HG03378 (cell line): ENCODE results near the gene THOC6.
A peak's percentile ranks its signal among the peaks of the same experiment; 100 is the strongest.

ENCODE experiments used
- ATAC-seq: cut with Tn5 transposase; IDR thresholded peaks from one replicate; pipeline ENCODE4 v1.9.1; 2021; ENCODE audit warnings: mild to moderate bottlenecking, moderate library complexity; ENCODE audit not compliant: unreplicated experiment

THOC6 gene

GRCh38 chr16:2991566-2992261 lies 32.1 kb upstream of the THOC6 start:
- no peak for ATAC-seq

DNA sequence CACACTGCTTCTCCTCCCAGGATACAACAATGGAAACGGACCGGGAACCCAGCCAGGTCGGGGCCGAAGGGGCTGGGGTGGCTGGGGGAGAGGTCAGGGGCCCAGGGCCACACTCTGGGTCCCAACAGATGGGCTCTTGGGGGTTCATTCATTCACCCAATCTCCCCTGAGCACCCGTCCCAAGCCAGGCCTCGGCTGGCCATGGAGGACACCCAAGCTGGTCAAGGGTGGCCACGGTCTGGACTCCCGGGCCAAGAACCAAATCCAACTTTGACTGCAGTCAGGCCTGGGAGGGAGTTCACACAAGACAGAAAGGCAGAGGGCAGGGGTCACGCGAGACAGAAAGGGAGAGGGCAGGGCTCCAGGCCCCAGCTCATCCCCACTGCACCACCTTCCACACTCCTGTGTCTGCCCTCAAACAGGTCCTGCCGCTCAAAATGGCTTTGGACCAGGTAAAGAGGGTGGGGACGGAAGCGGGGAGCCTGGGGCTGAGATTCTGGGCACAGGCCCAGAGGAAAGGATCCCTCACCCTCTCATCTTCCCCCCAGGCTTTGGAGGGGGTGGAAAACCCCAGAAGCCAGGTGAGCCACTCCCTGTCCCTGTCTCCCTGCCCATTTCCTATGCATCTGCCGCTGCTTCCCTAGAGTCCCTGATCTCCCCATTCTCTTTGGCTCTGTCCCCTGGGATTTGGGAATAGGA lies 31.3 kb upstream of the THOC6 start:
- no peak for ATAC-seq

- no peak for ATAC-seq
Measured at GRCh38 chr16:2996298-2996697, 27.5 kb upstream of the THOC6 start.

- no peak for ATAC-seq
Measured at GRCh38 chr16:2999929-3000328, 23.9 kb upstream of the THOC6 start.

- no peak for ATAC-seq
Measured at GRCh38 chr16:3000540-3000939, 23.3 kb upstream of the THOC6 start.

GRCh38 chr16:3001316-3001715 lies 22.5 kb upstream of the THOC6 start:
- no peak for ATAC-seq

DNA sequence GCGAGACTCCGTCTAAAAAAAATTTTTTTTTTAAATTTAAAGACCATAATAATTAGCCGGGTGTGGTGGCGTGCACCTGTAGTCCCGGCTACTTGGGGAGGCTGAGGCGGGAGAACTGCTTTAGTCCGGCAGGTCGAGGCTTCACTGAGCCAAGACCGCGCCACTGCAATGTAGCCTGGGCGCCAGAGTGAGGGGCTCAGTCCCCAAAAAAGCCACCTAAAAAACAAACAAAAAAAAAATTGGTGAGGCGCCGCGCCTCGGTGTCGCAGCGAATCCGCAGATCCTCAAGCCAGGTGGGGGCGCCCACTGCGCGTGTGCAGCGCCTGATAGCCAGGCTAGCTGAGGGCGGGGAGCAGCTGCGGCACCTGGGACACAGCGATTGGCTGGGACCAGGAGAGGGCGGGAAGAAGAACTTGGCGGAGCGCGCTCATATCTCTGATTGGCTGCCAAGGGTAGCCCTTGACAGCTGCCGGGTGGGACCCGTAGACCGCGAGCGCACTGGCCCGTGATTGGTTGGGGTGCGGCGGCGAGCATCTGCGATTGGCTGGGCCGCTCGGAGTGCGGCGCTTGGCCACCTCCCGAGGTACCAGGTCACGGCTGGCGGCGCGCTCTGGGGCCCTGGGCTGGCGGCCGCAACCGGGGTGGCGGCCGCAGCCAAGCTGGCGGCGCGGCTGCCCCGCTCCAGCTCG lies 20.1 kb upstream of the THOC6 start:
- peak; percentile 96 for ATAC-seq

DNA sequence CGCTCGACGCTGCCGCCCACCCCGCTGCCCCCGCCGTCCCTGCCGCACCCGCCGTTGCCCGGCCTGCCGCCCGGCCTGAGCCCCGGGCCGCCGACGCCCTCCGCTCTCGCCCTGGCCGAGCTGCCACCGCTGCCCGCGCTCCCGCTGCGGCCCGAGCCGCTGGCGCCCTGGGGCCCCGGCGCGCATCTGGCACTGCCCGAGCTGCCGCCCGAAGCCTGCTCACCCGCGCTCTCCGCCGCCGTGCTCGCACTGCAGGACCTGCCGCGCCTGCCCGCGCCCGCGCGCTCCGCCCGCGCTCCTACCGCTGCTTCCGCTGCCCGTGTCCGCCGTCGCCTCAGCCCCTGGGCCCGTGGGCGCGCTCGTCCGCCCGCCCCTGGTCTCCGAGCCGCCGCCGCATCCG lies 19.5 kb upstream of the THOC6 start:
- no peak for ATAC-seq

DNA sequence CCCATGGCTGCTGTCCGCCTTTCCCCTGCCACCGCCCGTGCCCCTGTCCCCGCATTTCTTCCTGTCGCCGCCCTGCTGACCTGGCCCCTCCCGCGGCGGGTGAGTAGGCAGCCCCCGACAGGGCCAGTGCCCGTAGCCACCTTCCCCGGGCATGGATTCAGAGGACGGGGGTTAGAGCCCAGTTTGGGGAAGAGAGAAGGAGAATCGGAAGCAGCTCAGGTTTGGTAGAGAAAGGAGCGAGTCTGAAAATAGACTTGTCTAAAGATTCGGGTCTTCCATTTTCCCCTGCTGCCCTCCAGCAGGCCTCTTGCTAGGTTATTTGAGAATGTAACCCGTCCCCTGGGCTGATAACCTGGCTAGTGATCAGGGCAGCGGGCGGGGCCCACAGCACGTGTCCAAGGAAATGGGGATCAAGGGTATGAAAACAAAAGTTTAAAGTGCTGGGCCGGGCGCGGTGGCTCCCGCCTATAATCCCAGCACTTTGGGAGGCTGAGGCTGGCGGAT lies 19.0 kb upstream of the THOC6 start:
- ATAC-seq, result no peak

DNA sequence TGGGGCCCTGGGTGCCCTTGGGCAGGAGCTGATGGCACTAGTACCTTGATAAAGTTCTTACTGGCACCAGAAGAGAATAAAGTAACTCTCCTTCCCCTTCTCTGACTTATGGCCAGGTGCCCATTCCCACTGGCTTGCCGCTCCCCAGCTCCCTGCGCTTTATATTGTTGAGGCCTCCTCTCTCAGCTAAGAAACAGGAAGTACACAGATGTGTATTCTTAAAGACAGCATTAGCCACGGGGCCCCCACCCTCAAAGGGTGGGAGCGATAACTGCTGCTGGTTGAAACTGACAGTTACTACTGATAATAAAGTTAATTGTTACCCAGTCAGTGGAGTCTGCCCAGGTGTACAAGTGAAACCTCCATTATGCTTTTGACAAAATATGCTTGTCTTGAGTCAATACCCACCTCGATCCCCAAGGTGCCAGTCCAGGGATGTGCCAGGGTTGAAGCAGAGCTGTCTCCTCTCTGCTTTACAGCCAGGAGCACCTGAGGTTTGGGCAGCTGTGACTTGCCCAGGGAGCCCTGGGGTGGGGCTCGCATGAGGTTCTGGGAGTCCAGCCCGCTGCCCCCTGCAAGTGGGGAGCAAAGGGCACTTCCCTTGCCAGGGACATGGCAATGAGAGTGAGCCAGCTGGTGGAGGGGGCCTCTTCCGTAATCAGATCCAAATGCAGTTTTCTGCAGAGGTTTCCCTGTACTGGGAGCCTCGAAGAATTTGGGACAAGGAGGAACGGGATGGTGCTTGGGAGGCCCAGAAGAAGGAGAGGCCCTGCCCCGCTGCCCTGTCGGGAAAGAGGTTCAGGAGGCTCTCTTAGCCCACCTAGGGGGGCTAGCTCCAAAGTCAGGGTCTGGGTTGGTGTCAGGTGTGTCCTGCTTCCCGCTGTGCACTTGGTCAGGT lies 16.5 kb upstream of the THOC6 start:
- no peak for ATAC-seq

GRCh38 chr16:3007957-3008689 lies 15.7 kb upstream of the THOC6 start:
- no peak for ATAC-seq

- no peak for ATAC-seq
Measured at GRCh38 chr16:3008690-3009037, 15.2 kb upstream of the THOC6 start.

- no peak for ATAC-seq
Measured at GRCh38 chr16:3009568-3010390, 14.1 kb upstream of the THOC6 start.

DNA sequence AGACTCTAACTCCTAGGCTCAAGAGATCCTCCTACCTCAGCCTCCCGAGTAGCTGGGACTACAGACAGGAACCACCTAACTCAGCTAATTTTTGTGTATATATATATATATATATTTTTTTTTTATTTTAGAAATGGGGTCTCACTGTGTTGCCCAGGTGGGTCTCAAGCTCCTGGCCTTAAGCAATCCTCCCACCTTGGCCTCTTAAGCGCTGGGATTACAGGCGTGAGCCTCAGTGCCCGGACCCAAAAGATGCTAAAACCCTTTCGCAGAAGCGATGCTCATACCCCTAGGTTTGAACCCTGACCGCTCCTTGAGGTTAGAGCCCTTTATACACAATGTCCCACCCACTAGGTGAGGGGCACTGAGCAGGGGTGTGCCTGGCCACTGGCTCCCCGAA lies 13.3 kb upstream of the THOC6 start:
- ATAC-seq, result no peak

DNA sequence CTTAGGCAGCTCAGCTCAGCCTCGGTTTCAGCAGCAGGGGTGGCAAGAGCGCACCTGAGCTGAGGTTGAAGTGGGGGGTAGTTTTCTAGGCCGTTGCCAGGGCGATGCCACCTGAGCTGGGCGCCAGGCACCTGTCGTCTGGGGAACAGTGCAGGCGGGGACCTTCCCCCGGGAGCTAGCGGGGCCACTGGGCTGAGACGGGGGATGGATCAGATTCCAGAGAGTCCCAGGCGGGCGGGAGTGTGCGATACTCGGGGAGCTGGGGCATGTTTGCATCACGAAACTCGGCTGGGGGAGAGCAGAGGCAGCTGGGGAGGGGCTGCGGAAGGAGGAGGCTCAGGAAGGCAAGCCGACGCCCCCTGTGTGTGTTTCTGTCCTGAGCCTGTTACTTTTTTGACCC lies 11.6 kb upstream of the THOC6 start:
- ATAC-seq, result no peak

DNA sequence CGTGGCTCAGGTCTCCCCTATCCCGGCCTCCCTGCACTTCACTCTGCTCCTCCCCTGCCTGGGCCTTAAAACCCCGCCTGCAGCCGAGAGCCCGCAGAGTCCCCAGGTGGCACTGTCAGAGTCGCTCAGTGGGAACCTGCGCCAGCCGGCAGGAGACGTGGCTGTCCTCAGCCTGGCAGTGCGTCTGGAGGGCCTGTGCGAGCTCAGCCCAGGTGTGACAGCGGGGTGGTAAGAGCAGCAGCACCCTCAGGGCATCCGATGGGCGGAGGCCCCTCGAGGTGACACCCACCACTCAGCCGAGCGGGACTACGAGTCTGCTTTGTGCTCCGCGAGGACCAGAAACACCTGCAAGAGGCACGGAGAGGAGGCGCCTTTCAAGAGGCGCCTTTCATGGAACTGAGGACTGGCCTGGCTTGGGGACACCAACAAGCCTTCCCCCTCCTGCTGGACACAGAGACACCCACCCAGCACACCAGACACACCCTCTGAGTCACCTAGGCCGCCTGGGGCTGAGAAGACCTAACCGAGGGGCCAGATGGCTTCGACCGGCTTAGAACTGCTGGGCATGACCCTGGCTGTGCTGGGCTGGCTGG lies 10.9 kb upstream of the THOC6 start, which contains the start of gene CLDN9:
Gene CLDN9, plus strand, starts transcription at position 96 of the 593 bp plus-strand sequence. Its CDS starts 440 bp downstream, at position 536.
- no peak for ATAC-seq

DNA sequence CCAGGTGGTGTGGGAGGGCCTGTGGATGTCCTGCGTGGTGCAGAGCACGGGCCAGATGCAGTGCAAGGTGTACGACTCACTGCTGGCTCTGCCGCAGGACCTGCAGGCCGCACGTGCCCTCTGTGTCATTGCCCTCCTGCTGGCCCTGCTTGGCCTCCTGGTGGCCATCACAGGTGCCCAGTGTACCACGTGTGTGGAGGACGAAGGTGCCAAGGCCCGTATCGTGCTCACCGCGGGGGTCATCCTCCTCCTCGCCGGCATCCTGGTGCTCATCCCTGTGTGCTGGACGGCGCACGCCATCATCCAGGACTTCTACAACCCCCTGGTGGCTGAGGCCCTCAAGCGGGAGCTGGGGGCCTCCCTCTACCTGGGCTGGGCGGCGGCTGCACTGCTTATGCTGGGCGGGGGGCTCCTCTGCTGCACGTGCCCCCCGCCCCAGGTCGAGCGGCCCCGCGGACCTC lies 10.3 kb upstream of the THOC6 start:
- no peak for ATAC-seq

DNA sequence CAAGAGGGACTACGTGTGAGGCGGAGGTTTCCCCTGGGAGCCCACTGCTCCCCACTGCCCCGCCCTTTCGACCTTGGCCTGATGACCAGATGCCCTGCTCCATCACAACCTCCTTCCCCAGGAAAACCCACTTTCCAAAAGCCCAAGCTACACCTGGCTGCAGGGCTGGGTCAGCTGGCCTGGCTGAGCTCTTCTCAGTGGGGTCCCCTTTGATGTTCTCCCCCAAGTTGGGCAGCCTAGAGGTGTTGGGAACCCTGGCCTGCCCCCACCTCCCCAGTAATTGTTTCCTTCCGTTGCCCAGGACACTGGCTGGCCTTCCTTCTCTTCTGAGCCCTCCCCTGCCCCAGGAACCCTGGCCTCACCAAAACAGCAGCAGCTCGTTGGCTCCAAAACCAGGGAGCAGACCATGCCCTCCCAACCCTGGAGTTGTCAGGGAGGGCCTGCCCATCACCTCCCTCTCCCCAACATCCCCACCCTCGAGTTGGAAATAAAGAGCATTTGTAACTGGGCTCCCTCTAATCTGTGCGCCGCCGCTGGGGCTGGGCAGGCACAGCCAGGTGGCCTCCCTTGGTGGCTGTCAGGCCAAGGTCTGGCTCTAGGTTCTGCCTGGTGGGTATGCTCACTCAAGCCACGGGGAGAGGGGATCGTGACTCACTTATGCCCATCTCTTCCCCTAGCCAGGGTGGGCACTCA lies 9.7 kb upstream of the THOC6 start:
- no peak for ATAC-seq
